GM10847 (cell line): ENCODE data around the gene SRPRB.

Experiments
- POLR2A ChIP-seq: IDR thresholded peaks from 2 replicates; pipeline ENCODE4 v1.6.1; 2011; ENCODE audit not compliant: insufficient read length; ENCODE audit errors: extremely low read depth

SRPRB gene

GRCh38 chr3:133769536-133769935 lies 36.1 kb upstream of the SRPRB start:
- no peak for TF ChIP-seq POLR2A

GRCh38 chr3:133773732-133774131 lies 31.9 kb upstream of the SRPRB start:
- TF ChIP-seq POLR2A, result no peak

GRCh38 chr3:133775309-133775708 lies 30.3 kb upstream of the SRPRB start:
- no peak for TF ChIP-seq POLR2A

DNA sequence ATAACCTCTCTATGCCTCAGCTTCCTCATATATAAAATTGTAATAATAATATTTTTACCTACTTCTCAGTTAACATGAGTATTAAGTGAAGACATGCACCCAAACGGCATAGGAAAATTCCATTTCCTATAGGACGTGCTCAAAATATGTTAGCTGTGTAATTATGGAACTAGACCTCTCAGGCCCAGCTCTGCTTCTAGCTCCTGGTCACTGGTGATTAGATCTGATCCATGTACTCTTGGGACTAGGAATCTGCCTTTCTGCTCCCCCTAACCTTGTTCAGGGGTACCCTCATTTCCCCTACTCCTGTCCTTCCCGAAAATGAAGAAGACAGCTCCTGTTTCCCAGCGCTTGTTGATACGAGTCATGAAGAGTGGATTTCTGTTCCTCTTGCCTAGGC lies 29.8 kb upstream of the SRPRB start:
- no peak for TF ChIP-seq POLR2A

DNA sequence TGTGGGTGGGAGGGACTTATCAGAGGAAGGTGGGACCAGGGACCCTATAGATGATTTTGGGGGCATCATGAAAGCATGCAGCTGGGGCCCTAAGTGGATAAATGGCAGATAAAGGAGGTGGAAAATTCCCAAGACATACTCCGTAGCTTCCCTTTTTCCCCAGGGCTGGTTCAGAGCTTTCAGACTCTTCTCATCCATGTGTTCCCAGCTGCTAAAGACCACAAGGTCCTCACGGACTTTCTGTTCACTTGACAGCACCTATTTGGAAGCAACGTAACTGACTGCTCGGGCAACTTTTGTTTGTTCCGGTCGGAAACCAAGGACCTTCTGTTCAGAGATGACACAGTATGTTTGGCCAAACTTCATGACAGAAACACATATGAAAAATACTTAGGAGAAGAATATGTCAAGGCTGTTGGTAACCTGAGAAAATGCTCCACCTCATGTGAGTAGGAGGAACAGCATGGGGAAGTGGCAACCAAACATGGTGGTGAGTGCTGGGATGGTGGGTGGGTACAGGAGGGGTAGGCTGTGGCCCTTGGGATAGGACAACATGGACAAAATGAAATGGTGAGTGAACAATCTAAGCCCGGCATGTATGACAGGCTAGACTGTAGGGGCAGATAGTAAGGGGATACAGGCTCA lies 28.7 kb upstream of the SRPRB start:
- no peak for TF ChIP-seq POLR2A

DNA sequence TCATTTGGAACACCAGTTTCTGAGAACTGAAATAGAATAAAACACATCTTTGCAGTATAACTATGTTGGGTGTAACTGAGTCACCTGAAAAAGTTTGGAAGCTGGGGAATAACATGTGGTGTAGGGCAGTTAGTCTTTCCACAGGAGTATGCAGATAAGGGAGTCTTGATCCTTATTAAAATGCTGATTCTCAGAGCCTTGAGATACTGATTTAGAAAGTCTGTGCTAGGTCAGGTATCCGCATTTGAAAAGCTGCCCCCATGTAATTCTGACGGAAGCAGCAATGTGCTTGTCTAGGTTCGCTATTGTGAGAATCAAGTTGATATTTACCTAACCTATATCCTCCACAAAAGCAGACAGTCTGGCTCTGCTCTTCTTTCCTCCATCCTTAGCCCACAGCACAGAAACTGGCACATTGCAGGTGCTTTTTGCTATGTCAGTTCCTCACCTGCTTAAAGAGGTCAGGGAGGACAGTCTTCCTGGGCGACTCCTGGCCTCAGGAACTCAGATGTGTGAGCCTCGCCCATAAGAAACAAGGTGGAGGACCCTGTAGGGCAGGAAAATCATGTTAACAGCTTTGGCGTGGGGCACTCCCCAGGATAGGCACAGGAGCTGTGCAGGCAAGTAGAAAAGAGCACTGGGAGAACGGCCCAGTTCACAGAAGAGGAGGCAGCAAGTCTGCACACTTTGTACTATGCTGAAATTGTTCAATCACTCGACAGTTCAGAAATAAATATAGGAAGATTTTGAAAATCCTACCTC lies 27.6 kb upstream of the SRPRB start:
- TF ChIP-seq POLR2A, result no peak

GRCh38 chr3:133779626-133780203 lies 25.9 kb upstream of the SRPRB start:
- TF ChIP-seq POLR2A, result no peak

DNA sequence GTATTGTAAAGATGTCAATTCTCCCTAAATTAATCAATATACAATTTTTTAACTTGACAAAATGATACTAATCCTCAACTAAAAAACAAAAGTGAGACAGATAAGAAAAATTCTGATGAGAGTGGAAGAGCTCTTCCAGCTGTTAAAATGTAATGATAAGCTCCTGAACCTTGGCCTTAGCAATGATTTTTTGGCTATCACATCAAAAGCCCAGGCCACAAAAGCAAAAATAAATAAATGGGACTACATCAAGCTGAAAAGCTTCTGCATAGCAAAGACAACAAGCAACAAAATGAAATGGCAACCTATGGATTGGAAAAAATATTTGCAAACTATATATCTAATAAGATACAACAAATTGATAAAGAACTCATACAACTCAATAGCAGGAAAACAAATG lies 24.0 kb upstream of the SRPRB start:
- TF ChIP-seq POLR2A, result no peak

- no peak for TF ChIP-seq POLR2A
Observed at GRCh38 chr3:133782454-133782853, 23.2 kb upstream of the SRPRB start.

- no peak for TF ChIP-seq POLR2A
Observed at GRCh38 chr3:133783762-133784161, 21.9 kb upstream of the SRPRB start.

DNA sequence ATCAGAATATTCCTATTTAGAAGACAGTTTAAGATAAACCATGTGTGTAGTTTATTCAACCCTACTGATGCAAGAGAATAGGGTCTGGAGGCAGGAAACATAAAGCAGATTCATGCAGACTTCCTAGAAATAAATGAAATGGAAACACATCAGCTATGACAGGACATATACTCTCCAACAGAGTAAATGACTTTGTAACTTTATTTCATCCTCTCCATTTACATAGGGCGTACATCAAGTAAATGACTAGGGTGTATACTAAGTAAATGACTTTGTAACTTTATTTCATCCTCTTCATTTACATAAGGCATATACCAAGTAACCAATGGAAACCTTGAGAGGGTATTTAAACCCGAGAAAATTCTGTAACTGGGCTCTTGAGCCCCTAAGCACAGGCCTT lies 17.6 kb upstream of the SRPRB start:
- TF ChIP-seq POLR2A, result no peak

GRCh38 chr3:133792171-133792763 lies 13.3 kb upstream of the SRPRB start:
- TF ChIP-seq POLR2A, result no peak

GRCh38 chr3:133797396-133798105 lies 8.1 kb upstream of the SRPRB start:
- no peak for TF ChIP-seq POLR2A

DNA sequence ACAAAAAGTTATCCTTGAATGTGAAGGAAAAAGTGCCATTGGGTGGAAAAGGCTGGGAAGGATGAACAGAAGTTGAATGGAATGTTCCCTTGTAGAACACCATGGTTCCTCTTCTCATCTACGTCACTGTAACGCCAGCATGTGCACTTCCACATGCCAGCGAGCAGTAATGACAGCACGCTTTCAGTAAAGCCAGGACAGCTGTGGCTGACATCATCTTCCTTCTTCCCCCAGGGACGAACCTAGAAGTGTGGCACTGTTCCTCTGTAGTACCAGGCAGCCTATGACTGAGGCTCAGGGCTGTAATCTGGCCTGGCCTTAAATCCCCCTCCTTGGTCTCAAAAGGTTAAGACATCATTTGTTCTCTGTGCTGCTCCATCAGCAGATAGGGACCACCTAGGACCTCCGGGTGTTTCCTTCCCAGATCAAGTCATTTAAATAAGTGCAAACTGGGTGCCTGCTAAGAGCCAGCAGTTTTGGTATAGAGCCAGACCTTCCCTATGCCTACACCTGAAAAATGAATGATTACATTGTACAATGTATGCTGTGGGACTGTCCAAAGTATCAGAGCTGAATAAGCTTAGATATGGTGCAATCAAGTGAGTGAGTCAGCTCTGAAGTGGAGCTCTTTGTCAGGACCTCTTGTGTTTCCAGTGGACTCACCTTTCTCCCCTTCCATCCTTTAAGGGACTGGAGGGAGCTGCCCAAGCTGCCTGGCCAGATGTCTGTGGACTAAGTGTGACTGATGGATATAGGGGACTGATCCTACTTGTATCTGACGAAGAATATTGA lies 5.6 kb upstream of the SRPRB start:
- no peak for TF ChIP-seq POLR2A

DNA sequence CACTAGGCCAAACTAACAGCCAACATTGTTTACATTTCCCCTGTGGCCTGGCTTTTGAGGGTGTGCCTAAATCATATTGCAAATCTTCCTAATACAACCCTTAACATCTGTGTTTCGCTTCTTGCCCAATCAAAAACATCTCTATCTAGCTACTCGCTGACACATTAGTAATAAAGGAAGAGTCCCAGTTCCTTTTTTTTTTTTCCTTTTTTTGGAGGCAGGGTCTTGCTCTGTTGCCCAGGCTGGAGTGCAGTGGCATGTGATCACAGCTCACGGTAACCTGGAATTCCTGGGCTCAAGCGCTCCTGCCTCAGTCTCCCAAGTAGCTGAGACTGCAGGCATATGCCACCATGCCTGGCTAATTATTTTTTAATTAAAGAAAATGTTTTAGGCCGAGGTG lies 2.1 kb upstream of the SRPRB start:
- TF ChIP-seq POLR2A, result no peak

DNA sequence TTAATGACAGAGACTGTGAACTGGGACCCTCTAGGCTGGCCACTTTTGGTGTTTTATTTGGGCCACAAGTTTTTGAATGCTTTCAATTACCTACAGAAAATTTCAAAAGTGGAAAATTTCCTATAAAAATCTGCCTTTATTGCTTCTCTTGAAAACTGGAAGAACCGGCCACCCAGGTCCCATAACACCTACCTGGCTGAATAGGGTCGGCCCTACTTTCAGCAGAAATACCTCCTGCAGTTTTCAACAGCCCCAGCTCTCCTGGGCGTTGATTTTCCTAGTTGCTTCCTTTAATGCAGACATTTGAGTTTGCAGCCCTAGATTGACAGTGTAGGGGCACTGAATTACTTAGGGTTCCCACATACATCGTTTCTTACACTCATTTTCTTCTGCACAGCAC lies 719 bp upstream of the SRPRB start:
- TF ChIP-seq POLR2A, result no peak

DNA sequence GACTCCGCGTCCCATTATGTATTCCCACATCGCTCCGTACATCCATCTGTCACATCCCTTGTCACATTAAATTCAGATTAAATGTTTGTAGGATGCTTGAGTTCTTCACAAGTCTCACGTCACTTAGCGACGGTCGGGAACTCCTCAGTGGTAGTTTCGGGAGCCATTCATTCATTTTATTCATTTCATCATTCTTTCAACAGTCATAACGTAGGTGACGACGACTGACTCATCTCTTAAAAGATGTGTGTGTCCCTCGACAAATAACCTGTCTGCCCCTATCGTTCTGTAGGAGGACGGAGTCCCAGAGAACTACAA lies 272 bp upstream of the SRPRB start:
- no peak for TF ChIP-seq POLR2A
